K562 (cell line): ENCODE data around the gene TNC. TPM values are rescaled to one million over a fixed set of nuclear protein-coding genes. Genes with fewer than 3 reads are reported as not detected.

ENCODE experiments used
- ATAC-seq: fragments of 200-7000 bp; cut with Tn5 transposase; 3 replicates; pipeline ENCODE4 v1.9.1; 2020; ENCODE audit warnings: moderate library complexity
- BruUV-seq: library from RNA; stranded (reverse); fragments of 400-500 nt; replicated peaks from 2 replicates; lab custom pipeline; 2021; lab: Mats Ljungman, UMichigan
- CTCF ChIA-PET: fragments of 300-600 bp; formaldehyde crosslinking; extraction: SDS; loops from one replicate; lab custom pipeline; 2021; ENCODE audit warnings: low intra/inter-chr PET ratio; lab: Yijun Ruan, JAX
- POLR2A ChIA-PET: fragments of 300-600, 350-650 bp; sonication (Branson Sonifier 250); formaldehyde crosslinking; extraction: SDS; loops from one replicate; lab custom pipeline; 2021; ENCODE audit warnings: antibody characterized with exemption, inconsistent platforms; lab: Yijun Ruan, JAX
- DNase-seq, 4 experiments: peaks; one replicate each; pipeline versions ENCODE4 v3.0.0 to v3.0.0-alpha.2; 2011 to 2018; ENCODE audit warnings: low spot score in 3 of 4, mixed read lengths in 3 of 4; ENCODE audit errors: extremely low read depth in 1 of 4
- FAIRE-seq: peaks from 2 replicates; lab custom pipeline; 2011; peaks lifted over from hg19 to GRCh38; lab: Jason Lieb, UNC
- H2AFZ ChIP-seq: 2 replicates; pipeline ENCODE4 v1.6.0; 2011; ENCODE audit warnings: low read depth, low read length, control low read depth, inconsistent platforms
- H3K27ac ChIP-seq: fragments of 200-600 bp; 3 replicates; pipeline ENCODE4 v1.8.0; 2011; ENCODE audit warnings: low read depth, mild to moderate bottlenecking, control low read depth, inconsistent platforms, low read length, moderate library complexity, mixed read lengths; ENCODE audit errors: extremely low read depth
- H3K27me3 ChIP-seq, 2 experiments: fragments of 300-600 bp in 1 of 2; 2 replicates in 1 of 2; 3 replicates in 1 of 2; pipeline versions ENCODE4 v1.6.0 to v1.8.0; 2011; ENCODE audit warnings: inconsistent platforms in 2 of 2, low read length in 2 of 2, mild to moderate bottlenecking in 1 of 2, mixed read lengths in 1 of 2, moderate library complexity in 1 of 2; ENCODE audit not compliant: control insufficient read depth in 2 of 2, insufficient read depth in 2 of 2
- H3K36me3 ChIP-seq: fragments of 300-600 bp; 3 replicates; pipeline ENCODE4 v1.8.0; 2011; ENCODE audit warnings: mild to moderate bottlenecking, low read length, inconsistent platforms; ENCODE audit not compliant: control insufficient read depth, insufficient read depth
- H3K4me1 ChIP-seq, 2 experiments: fragments of 200-600 bp in 1 of 2; replicated peaks in 1 of 2; 2 replicates in 1 of 2; 3 replicates in 1 of 2; pipeline versions ENCODE4 v1.5.1 to v1.8.0; 2011; ENCODE audit warnings: inconsistent platforms in 2 of 2, low read length in 2 of 2, mild to moderate bottlenecking in 1 of 2, mixed read lengths in 1 of 2, moderate library complexity in 1 of 2; ENCODE audit not compliant: control insufficient read depth in 2 of 2, insufficient read depth in 2 of 2
- H3K4me2 ChIP-seq: 2 replicates; pipeline ENCODE4 v1.6.1; 2011; ENCODE audit warnings: low read length, control low read depth, inconsistent platforms, mixed read lengths; ENCODE audit not compliant: insufficient read depth
- H3K4me3 ChIP-seq: fragments of 200-600 bp; sonication (generic), shearing (Covaris generic); 2 replicates; pipeline ENCODE4 v1.5.1; 2016; ENCODE audit warnings: control low read depth, inconsistent platforms
- H3K79me2 ChIP-seq: fragments of 200-600 bp; 3 replicates; pipeline ENCODE4 v1.8.0; 2011; ENCODE audit warnings: low read length, inconsistent platforms; ENCODE audit not compliant: control insufficient read depth, insufficient read depth
- H3K9ac ChIP-seq, 2 experiments: 2 replicates each; pipeline versions ENCODE4 v1.6.0 to v1.6.1; 2011; ENCODE audit warnings: low read depth in 2 of 2, low read length in 2 of 2, control low read depth in 1 of 2, inconsistent platforms in 1 of 2, mild to moderate bottlenecking in 1 of 2, mixed read lengths in 1 of 2; ENCODE audit not compliant: insufficient read depth in 1 of 2
- H3K9me1 ChIP-seq: one replicate; pipeline ENCODE4 v1.6.0; 2011; ENCODE audit warnings: inconsistent platforms, mild to moderate bottlenecking, low read length, moderate library complexity; ENCODE audit not compliant: control insufficient read depth, insufficient read depth
- H3K9me3 ChIP-seq: replicated peaks from 2 replicates; pipeline ENCODE4 v1.5.1; 2011; ENCODE audit warnings: low read depth, low read length, inconsistent platforms; ENCODE audit not compliant: control insufficient read depth, insufficient read depth
- H4K20me1 ChIP-seq: replicated peaks from 2 replicates; pipeline ENCODE4 v1.6.1; 2011; ENCODE audit warnings: low read length, inconsistent platforms, mixed read lengths; ENCODE audit not compliant: control insufficient read depth, insufficient read depth
- FOXJ3 ChIP-seq: sonication (generic); formaldehyde crosslinking; IDR thresholded peaks from 2 replicates; pipeline ENCODE4 v1.4.0; 2020; ENCODE audit warnings: mild to moderate bottlenecking, missing genetic modification reagents
- PRMT5 ChIP-seq: sonication (generic); formaldehyde crosslinking; IDR thresholded peaks from 2 replicates; pipeline ENCODE4 v1.5.0; 2020; ENCODE audit warnings: missing genetic modification reagents
- ZNF507 ChIP-seq: conservative IDR thresholded peaks from 2 replicates; pipeline ENCODE4 v1.6.1; 2017; ENCODE audit warnings: missing genetic modification characterization, missing compliant biosample characterization
- ZNF583 ChIP-seq: fragments of 250-450 bp; sonication (Bioruptor Pico); IDR thresholded peaks from 2 replicates; pipeline ENCODE4 v1.4.0; 2020
- WGBS: fragments of 100-300 bp; shearing (Covaris generic); methylation state at CpG from one replicate; pipeline ENCODE4 v1.1.6; 2016; ENCODE audit warnings: low coverage, mixed read lengths; ENCODE audit not compliant: insufficient coverage; ENCODE audit errors: missing lambda C conversion rate; 5-methylcytosine and 5-hydroxymethylcytosine counted together
- in situ Hi-C: fragments of 300-500 bp; cut with MboI; formaldehyde crosslinking; loops from 4 replicates; pipeline ENCODE4 v1.15.0; 2018; ENCODE audit warnings: inconsistent platforms, mixed read lengths
- intact Hi-C: fragments of 100-400 bp; cut with micrococcal nuclease; formaldehyde crosslinking; loops from 2 replicates; pipeline ENCODE4 v1.14.2; 2022
- polyA plus RNA-seq, 8 experiments: library from polyadenylated mRNA; depleted of rRNA in 4 of 8; stranded (reverse) in 5 of 8; unstranded in 3 of 8; fragments of >200 nt; fragmentation: Nextera tagmentation in 2 of 8; fragmentation: Illumina TruSeq in 1 of 8; extraction: Ambion mirVana in 2 of 8; extraction: Trizol in 1 of 8; gene quantifications; 2 replicates each; pipeline versions ENCODE4 v1.2.1 to v1.2.3, GENCODE V29; 2011 to 2014; ENCODE audit warnings: inconsistent platforms in 1 of 8, missing spikeins in 1 of 8
- total RNA-seq, 7 experiments: library from RNA; depleted of rRNA in 6 of 7; stranded (reverse); fragments of >200 nt in 6 of 7; fragmentation: Illumina TruSeq in 2 of 7; extraction: Trizol in 2 of 7; gene quantifications; 2 replicates each; pipeline versions ENCODE4 v1.2.1 to v1.2.3, GENCODE V29; 2011 to 2021; ENCODE audit warnings: low replicate concordance in 1 of 7
- TF ChIP-seq, protein P1 (sequence below): fragments of 450-650 bp; formaldehyde crosslinking; conservative IDR thresholded peaks from 2 replicates; pipeline ENCODE4 v1.4.0; 2022; ENCODE audit warnings: mild to moderate bottlenecking, missing genetic modification characterization
- TF ChIP-seq, protein P2 (sequence below): fragments of 250-450 bp; sonication (Bioruptor Pico); IDR thresholded peaks from 2 replicates; pipeline ENCODE4 v1.5.0; 2022; ENCODE audit warnings: mild to moderate bottlenecking

Gene TNC
- total and polyA plus RNA-seq, 9 of the 15 experiments (the other 6 are each of a cell fraction or from before 2014, with no cell fraction given): under 0.01 to 0.29 TPM; not detected in 7

DNA sequence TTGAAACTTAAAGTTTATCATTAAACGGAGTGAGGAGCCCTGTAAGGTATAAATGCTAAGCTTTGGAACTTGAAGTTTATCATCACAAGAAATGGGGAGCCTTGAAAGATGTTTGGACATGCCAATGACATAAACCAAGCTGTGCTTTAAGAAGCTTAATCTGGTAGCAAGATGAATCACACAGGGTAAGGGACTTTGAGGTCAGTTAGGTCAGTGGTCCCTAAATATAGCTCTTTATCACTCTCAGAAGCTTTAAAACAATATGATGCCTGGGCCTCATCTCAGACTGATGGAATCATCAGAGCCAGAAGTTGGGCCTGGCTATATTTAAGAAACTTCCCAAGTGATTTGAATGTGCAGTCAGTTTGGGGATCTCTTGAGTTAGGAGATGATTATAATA, 85.7 kb downstream of the TNC start:
- CTCF ChIA-PET: no interaction called here
- Histone ChIP-seq H4K20me1 (no peaks in the 10 kb centered on the region), H3K27ac (no peak overlapping the region), H3K9me3 (no peaks in the 10 kb centered on the region), H3K36me3 (no peaks in the 10 kb centered on the region), H3K4me3 (no peak overlapping the region), H3K4me2 (no peak overlapping the region), H3K9me1 (no peaks in the 10 kb centered on the region), H3K9ac (no peak overlapping the region), H3K79me2 (no peaks in the 10 kb centered on the region), H3K4me1 (no peaks in the 10 kb centered on the region; a peak in 2 of 5 replicates), H2AFZ (no peak overlapping the region), H3K27me3 (no peaks in the 10 kb centered on the region)
- TF ChIP-seq, protein P1, sequence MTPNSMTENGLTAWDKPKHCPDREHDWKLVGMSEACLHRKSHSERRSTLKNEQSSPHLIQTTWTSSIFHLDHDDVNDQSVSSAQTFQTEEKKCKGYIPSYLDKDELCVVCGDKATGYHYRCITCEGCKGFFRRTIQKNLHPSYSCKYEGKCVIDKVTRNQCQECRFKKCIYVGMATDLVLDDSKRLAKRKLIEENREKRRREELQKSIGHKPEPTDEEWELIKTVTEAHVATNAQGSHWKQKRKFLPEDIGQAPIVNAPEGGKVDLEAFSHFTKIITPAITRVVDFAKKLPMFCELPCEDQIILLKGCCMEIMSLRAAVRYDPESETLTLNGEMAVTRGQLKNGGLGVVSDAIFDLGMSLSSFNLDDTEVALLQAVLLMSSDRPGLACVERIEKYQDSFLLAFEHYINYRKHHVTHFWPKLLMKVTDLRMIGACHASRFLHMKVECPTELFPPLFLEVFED: no peak
- TF ChIP-seq ZNF583 (CRISPR knock-in tag) (no peak), FOXJ3 (CRISPR knock-in tag) (no peak), PRMT5 (CRISPR knock-in tag) (no peak), ZNF507 (tag) (no peak)
- TF ChIP-seq, protein P2, sequence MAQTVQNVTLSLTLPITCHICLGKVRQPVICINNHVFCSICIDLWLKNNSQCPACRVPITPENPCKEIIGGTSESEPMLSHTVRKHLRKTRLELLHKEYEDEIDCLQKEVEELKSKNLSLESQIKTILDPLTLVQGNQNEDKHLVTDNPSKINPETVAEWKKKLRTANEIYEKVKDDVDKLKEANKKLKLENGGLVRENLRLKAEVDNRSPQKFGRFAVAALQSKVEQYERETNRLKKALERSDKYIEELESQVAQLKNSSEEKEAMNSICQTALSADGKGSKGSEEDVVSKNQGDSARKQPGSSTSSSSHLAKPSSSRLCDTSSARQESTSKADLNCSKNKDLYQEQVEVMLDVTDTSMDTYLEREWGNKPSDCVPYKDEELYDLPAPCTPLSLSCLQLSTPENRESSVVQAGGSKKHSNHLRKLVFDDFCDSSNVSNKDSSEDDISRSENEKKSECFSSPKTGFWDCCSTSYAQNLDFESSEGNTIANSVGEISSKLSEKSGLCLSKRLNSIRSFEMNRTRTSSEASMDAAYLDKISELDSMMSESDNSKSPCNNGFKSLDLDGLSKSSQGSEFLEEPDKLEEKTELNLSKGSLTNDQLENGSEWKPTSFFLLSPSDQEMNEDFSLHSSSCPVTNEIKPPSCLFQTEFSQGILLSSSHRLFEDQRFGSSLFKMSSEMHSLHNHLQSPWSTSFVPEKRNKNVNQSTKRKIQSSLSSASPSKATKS (CRISPR knock-in tag): no peak
- FAIRE-seq (no peak), DNase-seq (no peak), ATAC-seq (no peak)
- in situ Hi-C loops (no loop called here), intact Hi-C loops (no loop called here)
- 0% methylated on average over 1 of the region's 1 CpG for WGBS
- POLR2A ChIA-PET: interaction anchor here (0.6 kb wide), 2 partner anchors 61 to 128 kb away, joined by 3 read pairs; no protein-coding TSS in a partner anchor
- no TSS peak for BruUV-seq
